ENCODE measurements around the gene ATXN1L. TPM values are rescaled to one million over a fixed set of nuclear protein-coding genes. Genes with fewer than 3 reads are reported as not detected.

ATXN1L gene
- total RNA-seq, 4 donors from 2014 or later, result 30.4 to 56.5 (median 40.9) TPM

DNA sequence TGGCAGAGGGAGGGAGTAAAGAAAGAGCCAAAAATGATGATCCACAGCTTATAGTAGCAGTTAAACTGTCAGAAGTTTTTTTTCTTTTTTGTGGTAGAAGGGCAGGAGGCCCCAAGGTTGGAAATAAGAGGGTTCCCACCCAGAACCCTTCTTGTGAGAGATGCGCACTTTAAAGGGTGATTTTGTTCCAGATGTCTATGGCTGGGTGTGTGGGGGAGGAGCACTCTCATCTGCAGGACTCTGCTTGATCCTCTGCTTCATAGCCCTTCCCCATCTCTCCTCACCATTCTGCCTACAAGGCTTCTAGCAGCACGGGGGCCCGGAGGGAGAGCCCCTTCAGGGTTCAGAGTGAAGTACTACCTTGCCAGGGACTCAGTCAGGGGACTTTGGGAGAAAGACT is 6.4 kb downstream of the ATXN1L start:
- no peaks in the 10 kb centered on the region for H3K27me3 ChIP-seq
- H3K4me3 ChIP-seq, result no peak overlapping the region
- peaks cover 0 to 79% of the 10 kb centered on the region in 2 donors for H3K36me3 ChIP-seq
- TF ChIP-seq EP300 (IDR thresholded peaks at IDR 0.05), result no peak
- TF ChIP-seq POLR2AphosphoS5 (IDR thresholded peaks at IDR 0.05), result no peak
- TF ChIP-seq, protein P1, sequence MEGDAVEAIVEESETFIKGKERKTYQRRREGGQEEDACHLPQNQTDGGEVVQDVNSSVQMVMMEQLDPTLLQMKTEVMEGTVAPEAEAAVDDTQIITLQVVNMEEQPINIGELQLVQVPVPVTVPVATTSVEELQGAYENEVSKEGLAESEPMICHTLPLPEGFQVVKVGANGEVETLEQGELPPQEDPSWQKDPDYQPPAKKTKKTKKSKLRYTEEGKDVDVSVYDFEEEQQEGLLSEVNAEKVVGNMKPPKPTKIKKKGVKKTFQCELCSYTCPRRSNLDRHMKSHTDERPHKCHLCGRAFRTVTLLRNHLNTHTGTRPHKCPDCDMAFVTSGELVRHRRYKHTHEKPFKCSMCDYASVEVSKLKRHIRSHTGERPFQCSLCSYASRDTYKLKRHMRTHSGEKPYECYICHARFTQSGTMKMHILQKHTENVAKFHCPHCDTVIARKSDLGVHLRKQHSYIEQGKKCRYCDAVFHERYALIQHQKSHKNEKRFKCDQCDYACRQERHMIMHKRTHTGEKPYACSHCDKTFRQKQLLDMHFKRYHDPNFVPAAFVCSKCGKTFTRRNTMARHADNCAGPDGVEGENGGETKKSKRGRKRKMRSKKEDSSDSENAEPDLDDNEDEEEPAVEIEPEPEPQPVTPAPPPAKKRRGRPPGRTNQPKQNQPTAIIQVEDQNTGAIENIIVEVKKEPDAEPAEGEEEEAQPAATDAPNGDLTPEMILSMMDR (IDR thresholded peaks at IDR 0.05), result no peak
- no peak for TF ChIP-seq POLR2A (IDR thresholded peaks at IDR 0.05)
- ATAC-seq, result no peak
- H3K4me1 ChIP-seq, result peaks cover 0 to 21% (median 2%) of the 10 kb centered on the region in 3 donors
- H3K9me3 ChIP-seq, result no peaks in the 10 kb centered on the region
- 89 to 100% methylated on average over 1 to 3 of the region's 3 CpGs for WGBS, 2 donors (ENCODE audit: low coverage in 1 of 2)
- no peak overlapping the region for H3K27ac ChIP-seq

DNA sequence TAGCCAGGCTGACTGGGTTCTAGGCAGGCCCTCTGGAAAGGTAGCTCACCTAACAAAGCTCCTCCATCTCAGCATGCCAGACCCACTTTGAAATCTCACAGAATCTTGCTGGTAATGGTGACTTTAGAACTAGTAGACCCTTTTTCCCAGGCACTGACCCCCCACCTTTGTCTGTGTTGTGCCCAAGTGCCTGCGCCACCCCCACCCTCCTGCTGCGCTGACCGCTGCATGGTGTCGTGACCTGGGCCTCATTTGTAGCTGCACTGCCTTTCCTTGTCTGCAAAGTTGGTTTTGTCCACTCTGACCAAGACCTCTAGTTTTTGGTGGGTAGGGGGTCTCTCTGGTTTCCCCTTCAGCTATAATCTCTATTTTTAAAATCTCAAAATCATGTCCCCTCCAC is 6.8 kb downstream of the ATXN1L start:
- Histone ChIP-seq H3K4me1 (peaks cover 0 to 17% (median 0%) of the 10 kb centered on the region in 3 donors), H3K36me3 (peaks cover 0 to 79% of the 10 kb centered on the region in 2 donors), H3K4me3 (no peak overlapping the region), H3K27ac (no peak overlapping the region), H3K27me3 (no peaks in the 10 kb centered on the region), H3K9me3 (no peaks in the 10 kb centered on the region)
- ATAC-seq, result no peak
- 96% methylated on average over 4 of the region's 4 CpGs; no CpG with 5 or more reads in 1 of the 2 donors for WGBS, 2 donors (ENCODE audit: low coverage in 1 of 2)
- TF ChIP-seq EP300 (IDR thresholded peaks at IDR 0.05), result no peak
- TF ChIP-seq POLR2A (IDR thresholded peaks at IDR 0.05), result no peak

DNA sequence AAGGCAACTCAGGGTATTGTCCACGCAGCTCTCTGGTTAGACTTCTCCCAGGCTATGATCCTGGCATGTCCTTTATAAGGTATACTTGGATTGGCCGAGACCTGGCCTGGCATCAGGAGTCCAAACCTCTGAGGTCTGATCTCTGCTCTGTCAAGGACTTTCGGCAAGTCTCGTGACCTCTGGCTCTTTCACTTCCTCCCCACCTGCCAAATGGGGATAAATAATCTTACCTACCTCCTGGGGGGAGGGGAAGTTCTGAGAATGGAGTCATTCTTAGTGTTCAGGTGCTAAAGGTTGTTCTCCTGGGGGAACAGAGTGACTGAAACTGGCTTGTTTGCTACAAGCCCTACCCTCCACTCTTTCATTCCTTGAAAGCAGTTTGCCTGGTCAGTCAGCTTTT is 7.6 kb downstream of the ATXN1L start:
- H3K9me3 ChIP-seq, result no peaks in the 10 kb centered on the region
- no peak overlapping the region for H3K27ac ChIP-seq
- no peak overlapping the region for H3K4me3 ChIP-seq
- TF ChIP-seq POLR2AphosphoS5 (IDR thresholded peaks at IDR 0.05), result no peak
- no peak for TF ChIP-seq EP300 (IDR thresholded peaks at IDR 0.05)
- TF ChIP-seq, protein P1 (IDR thresholded peaks at IDR 0.05), result no peak
- TF ChIP-seq POLR2A (IDR thresholded peaks at IDR 0.05), result no peak
- ATAC-seq, result no peak
- no peaks in the 10 kb centered on the region for H3K27me3 ChIP-seq
- peaks cover 0 to 80% of the 10 kb centered on the region in 2 donors for H3K36me3 ChIP-seq
- peaks cover 0 to 11% (median 0%) of the 10 kb centered on the region in 3 donors for H3K4me1 ChIP-seq
- 83% methylated on average over 3 of the region's 4 CpGs; no CpG with 5 or more reads in 1 of the 2 donors for WGBS, 2 donors (ENCODE audit: low coverage in 1 of 2)

DNA sequence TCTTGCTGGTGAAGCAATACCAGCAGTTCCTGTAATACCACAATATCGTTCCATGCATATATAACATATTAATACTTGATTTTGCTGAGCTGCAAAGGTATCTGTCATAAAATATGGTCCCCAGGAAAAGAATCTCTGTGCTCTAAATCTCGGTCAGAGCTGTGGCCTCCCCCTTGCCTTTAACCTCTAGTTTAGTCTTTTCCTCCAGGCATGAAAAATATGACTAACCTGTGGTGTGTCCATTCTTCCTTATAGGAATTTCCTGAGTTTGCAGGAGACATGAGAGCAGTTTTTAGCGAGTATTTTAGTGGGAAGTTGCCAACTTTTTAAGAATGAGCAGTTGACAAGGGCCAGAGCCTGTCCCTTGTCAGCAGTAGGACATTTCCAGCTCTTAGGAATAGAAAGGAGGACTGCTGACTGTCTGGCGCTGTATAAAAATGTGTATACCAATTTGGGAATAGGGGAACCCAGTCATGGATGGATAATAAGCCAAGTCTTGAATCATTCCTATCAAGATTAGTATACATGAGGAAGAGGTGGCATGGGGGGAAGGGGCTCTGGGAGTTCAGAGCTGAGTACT is 8.7 kb downstream of the ATXN1L start:
- WGBS, 2 donors (ENCODE audit: low coverage in 1 of 2), result 85 to 86% methylated on average over 2 to 3 of the region's 4 CpGs
- peaks cover 0 to 75% of the 10 kb centered on the region in 2 donors for H3K36me3 ChIP-seq

DNA sequence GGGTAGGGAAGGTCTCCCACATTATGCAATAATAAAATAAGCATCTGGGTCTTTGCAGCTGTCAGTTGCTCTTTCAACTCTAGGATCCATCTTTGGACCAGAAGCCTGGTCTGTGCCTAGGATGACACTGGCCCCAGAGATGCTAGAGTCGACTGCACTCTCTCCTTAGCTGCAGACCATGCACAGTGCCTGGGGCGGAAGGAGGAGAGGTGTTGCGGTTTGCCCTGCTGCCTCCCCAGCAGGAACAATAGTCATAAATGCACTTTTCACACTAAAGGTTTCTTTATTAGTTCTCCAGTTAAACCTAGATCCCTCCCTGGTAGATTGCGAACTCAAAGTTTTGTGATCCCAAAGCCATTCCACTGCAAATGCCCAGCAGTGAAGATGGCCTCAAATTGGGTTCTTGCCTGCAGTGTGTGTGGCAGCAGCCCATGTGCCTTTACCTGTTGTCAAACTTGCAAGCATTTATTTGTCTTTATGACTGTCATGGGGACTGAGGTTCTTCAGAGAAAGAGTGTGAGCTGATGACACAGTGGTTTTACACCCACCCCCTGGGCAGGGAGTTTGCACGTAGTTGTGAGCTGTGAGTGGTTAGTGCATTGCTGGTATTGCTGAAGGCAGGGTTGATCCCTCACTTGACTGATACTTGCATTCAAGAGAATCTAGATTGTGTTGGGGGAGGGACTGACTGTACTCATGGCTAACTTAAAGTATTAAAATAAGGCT is 10.3 kb downstream of the ATXN1L start:
- 79 to 94% methylated on average over 2 to 3 of the region's 5 CpGs for WGBS, 2 donors (ENCODE audit: low coverage in 1 of 2)
- no peak overlapping the region for H3K4me3 ChIP-seq
- no peaks in the 10 kb centered on the region for H3K9me3 ChIP-seq
- H3K4me1 ChIP-seq, result peaks cover 0 to 20% (median 0%) of the 10 kb centered on the region in 3 donors
- TF ChIP-seq, protein P1 (IDR thresholded peaks at IDR 0.05), result no peak
- H3K27me3 ChIP-seq, result no peaks in the 10 kb centered on the region
- no peak overlapping the region for H3K27ac ChIP-seq
- H3K36me3 ChIP-seq, result peaks cover 0 to 75% of the 10 kb centered on the region in 2 donors
- ATAC-seq, result no peak

More for the DNA sequence above, 8.7 kb downstream of the ATXN1L start:
- no peaks in the 10 kb centered on the region for H3K9me3 ChIP-seq
- no peaks in the 10 kb centered on the region for H3K27me3 ChIP-seq
- H3K4me1 ChIP-seq, result peaks cover 0 to 17% (median 0%) of the 10 kb centered on the region in 3 donors
- ATAC-seq, result no peak
- TF ChIP-seq EP300 (IDR thresholded peaks at IDR 0.05) (no peak), POLR2AphosphoS5 (IDR thresholded peaks at IDR 0.05) (no peak), POLR2A (IDR thresholded peaks at IDR 0.05) (no peak)
- TF ChIP-seq, protein P1 (IDR thresholded peaks at IDR 0.05), result no peak
- no peak overlapping the region for H3K4me3 ChIP-seq
- no peak overlapping the region for H3K27ac ChIP-seq

Data from gastroesophageal sphincter (tissue), 4 donors.